ENCODE results near the gene GRM1.

Gene GRM1

GRCh38 chr6:146133866-146134265, 105.0 kb downstream of the GRM1 start:
- Mint-ChIP-seq H3K4me1 (no peaks in the 10 kb centered on the region), H3K27me3 (no peaks in the 10 kb centered on the region), H3K9me3 (peaks cover 5% of the 10 kb centered on the region), H3K4me3 (no peak overlapping the region), H3K27ac (no peak overlapping the region), H3K36me3 (no peaks in the 10 kb centered on the region)

- Mint-ChIP-seq H3K9me3 (peaks cover 5% of the 10 kb centered on the region), H3K27ac (no peak overlapping the region), H3K27me3 (no peaks in the 10 kb centered on the region), H3K4me1 (no peaks in the 10 kb centered on the region), H3K4me3 (no peak overlapping the region), H3K36me3 (no peaks in the 10 kb centered on the region)
These were observed 106.3 kb downstream of the GRM1 start for GRCh38 chr6:146135167-146135566.

DNA sequence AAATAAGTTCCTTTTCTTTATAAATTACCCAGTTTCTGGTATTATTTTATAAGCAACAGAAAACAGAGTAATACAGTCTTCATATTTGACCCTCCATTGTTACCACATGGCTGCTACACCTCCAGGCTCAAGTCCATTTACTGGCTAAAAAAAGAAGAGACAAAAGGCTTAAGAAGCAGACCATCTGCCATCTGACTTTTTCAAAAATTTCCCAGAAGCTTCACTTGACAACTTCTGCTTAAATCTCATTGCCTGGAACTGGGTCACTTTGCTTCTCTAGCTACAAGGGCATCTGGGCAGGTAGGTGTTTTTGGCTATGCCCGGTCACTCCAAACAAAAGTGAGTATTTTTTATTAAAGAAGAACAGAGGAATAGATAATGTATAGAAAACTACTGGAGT, 118.0 kb downstream of the GRM1 start:
- H3K4me1 Mint-ChIP-seq: no peaks in the 10 kb centered on the region
- H3K36me3 Mint-ChIP-seq: no peaks in the 10 kb centered on the region
- H3K4me3 Mint-ChIP-seq: no peak overlapping the region
- H3K27ac Mint-ChIP-seq: no peak overlapping the region
- no peaks in the 10 kb centered on the region for H3K9me3 Mint-ChIP-seq
- peaks cover 5% of the 10 kb centered on the region for H3K27me3 Mint-ChIP-seq

- no peaks in the 10 kb centered on the region for H3K36me3 Mint-ChIP-seq
- no peak overlapping the region for H3K27ac Mint-ChIP-seq
These were observed 120.9 kb downstream of the GRM1 start for GRCh38 chr6:146149770-146150169.

GRCh38 chr6:146153040-146153758, 124.3 kb downstream of the GRM1 start:
- no peak overlapping the region for H3K27ac Mint-ChIP-seq
- no peaks in the 10 kb centered on the region for H3K9me3 Mint-ChIP-seq
- no peaks in the 10 kb centered on the region for H3K36me3 Mint-ChIP-seq
- H3K4me3 Mint-ChIP-seq: no peak overlapping the region
- H3K4me1 Mint-ChIP-seq: no peaks in the 10 kb centered on the region
- H3K27me3 Mint-ChIP-seq: peaks cover 1% of the 10 kb centered on the region

More at GRCh38 chr6:146149770-146150169, 120.9 kb downstream of the GRM1 start:
- Mint-ChIP-seq H3K27me3 (peaks cover 1% of the 10 kb centered on the region), H3K9me3 (no peaks in the 10 kb centered on the region), H3K4me1 (no peaks in the 10 kb centered on the region), H3K4me3 (no peak overlapping the region)

DNA sequence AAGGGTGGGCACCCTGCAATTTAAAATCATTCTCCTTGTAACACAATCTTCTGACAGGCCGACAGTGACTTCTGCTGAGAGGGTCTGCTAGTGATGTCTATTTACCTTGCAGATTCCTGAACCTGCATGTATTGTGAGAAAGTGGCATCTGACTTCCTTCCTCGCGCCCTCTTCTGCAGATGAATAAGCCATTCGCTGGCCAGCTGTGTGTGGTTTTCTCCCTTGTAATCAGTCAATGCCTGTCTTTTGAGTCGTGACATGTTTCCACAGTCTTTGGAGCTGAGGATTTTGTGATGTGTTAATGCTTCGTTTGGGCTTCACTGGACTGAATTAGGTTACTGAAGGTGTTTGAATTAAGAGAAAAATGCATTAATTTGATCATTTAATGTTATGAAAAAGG, 125.3 kb downstream of the GRM1 start:
- Mint-ChIP-seq H3K9me3 (no peaks in the 10 kb centered on the region), H3K27ac (no peak overlapping the region), H3K27me3 (peaks cover 1% of the 10 kb centered on the region)

DNA sequence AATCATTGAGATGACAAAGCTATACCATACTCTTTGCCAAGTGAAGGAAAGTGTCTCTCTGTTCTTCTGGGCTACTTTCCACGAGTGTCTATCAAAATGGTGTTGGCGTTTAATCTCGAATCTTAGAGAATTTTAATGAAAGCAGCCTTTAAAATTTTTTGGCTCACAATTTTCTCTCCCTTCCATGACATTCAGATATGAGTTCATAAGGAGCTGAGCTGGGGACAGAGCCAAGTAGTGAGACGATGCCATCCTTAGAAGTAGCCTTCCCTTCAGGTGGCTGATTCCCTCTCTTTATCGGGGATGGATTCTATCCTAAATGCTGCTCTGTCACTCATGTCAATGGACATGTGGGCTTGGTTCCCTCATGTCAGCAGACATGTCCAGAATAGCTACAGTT, 132.8 kb downstream of the GRM1 start:
- Mint-ChIP-seq H3K4me1 (no peaks in the 10 kb centered on the region), H3K36me3 (no peaks in the 10 kb centered on the region), H3K9me3 (peaks cover 4% of the 10 kb centered on the region), H3K27ac (no peak overlapping the region), H3K27me3 (no peaks in the 10 kb centered on the region), H3K4me3 (no peak overlapping the region)

More for the DNA sequence above, 125.3 kb downstream of the GRM1 start:
- no peaks in the 10 kb centered on the region for H3K36me3 Mint-ChIP-seq
- no peaks in the 10 kb centered on the region for H3K4me1 Mint-ChIP-seq
- no peak overlapping the region for H3K4me3 Mint-ChIP-seq

DNA sequence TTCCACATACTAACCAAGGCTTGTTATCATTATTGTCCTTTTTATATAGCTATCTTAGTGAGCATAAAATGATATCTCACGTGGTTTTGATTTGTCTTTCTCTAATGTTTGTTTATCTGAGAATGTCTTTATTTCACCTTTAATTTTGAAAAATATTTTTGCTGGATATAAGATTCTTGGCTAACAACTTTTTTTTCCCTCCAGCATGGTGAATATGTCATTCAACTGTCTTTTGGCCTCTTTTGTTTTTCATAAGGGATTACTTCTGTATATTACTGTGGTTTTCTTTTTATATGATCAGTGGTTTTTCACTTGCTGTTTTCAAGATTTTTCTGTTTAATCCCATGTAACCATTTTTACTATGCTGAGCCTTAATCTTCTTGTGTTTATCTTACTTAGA, 141.0 kb downstream of the GRM1 start:
- Mint-ChIP-seq H3K27me3 (peaks cover 4% of the 10 kb centered on the region), H3K36me3 (no peaks in the 10 kb centered on the region), H3K9me3 (peaks cover 23% of the 10 kb centered on the region), H3K4me1 (no peaks in the 10 kb centered on the region), H3K27ac (no peak overlapping the region), H3K4me3 (no peak overlapping the region)

- H3K4me3 Mint-ChIP-seq: no peak overlapping the region
These were observed 148.9 kb downstream of the GRM1 start for GRCh38 chr6:146177785-146178184.

DNA sequence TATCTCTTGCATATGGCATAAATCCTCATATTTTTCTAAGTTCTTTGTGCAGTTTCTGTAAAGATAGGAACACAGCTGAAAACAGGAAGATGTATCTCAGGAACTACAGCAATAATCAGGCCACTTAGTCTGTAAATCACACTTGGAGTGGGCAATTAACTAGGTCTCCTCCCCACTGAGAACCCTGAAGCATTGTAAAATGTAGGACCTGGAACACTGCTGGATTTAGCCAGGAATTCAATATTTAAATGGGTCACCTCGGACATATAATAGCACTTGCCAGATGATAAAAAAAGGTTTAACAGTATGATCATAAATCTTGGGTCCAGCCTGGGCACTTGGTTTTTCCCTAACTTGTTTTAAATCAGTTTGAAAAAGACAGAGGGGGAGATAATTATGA, 155.0 kb downstream of the GRM1 start:
- Mint-ChIP-seq H3K4me1 (no peaks in the 10 kb centered on the region), H3K27me3 (no peaks in the 10 kb centered on the region), H3K27ac (no peak overlapping the region), H3K4me3 (no peak overlapping the region), H3K36me3 (no peaks in the 10 kb centered on the region), H3K9me3 (no peaks in the 10 kb centered on the region)

More at GRCh38 chr6:146177785-146178184, 148.9 kb downstream of the GRM1 start:
- Mint-ChIP-seq H3K27ac (no peak overlapping the region), H3K27me3 (peaks cover 3% of the 10 kb centered on the region), H3K36me3 (no peaks in the 10 kb centered on the region), H3K9me3 (peaks cover 1% of the 10 kb centered on the region), H3K4me1 (no peaks in the 10 kb centered on the region)

DNA sequence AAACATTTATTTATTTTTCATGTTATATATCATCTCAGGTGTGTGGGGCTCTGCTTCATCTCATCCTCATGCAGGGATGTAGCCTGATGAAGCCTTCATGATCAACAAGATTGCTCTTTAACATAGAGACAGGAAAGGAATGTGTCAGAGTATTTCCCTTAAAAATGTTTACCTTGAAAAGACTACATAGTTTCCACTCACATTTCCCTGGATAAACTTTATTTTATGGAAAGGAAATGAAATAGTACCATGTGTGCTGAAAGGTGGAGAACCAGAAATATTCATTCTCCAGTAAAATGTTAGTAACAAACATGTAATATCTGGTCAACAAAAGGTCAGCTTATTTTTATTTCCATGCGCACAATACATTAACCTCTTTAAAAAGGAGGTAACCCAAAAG, 155.8 kb downstream of the GRM1 start:
- Mint-ChIP-seq H3K36me3 (no peaks in the 10 kb centered on the region), H3K27me3 (no peaks in the 10 kb centered on the region), H3K4me3 (no peak overlapping the region), H3K9me3 (no peaks in the 10 kb centered on the region), H3K27ac (no peak overlapping the region), H3K4me1 (no peaks in the 10 kb centered on the region)

GRCh38 chr6:146189131-146189530, 160.3 kb downstream of the GRM1 start:
- H3K4me1 Mint-ChIP-seq: no peaks in the 10 kb centered on the region
- H3K9me3 Mint-ChIP-seq: no peaks in the 10 kb centered on the region
- H3K27me3 Mint-ChIP-seq: peaks cover 2% of the 10 kb centered on the region
- no peaks in the 10 kb centered on the region for H3K36me3 Mint-ChIP-seq
- no peak overlapping the region for H3K27ac Mint-ChIP-seq
- no peak overlapping the region for H3K4me3 Mint-ChIP-seq

DNA sequence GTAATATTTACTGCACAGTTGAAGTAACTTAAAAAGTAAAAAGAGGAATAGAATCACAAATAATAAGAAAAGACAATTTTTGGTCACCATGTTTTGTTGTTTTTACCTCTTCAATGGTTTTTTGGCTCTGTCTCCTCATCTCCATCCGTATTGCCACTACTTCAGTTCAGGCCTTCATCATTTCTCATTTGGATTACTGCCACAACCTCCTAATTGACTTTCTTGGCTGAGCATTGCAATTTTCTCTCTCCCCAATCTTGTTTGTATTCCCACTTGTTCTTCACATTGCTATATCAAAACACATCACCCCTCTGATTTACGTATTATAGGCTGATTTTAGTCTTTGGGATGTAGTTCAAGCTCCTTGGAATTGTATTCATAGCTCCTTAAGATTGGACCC, 161.7 kb downstream of the GRM1 start:
- no peaks in the 10 kb centered on the region for H3K36me3 Mint-ChIP-seq
- no peak overlapping the region for H3K4me3 Mint-ChIP-seq
- no peaks in the 10 kb centered on the region for H3K9me3 Mint-ChIP-seq
- no peak overlapping the region for H3K27ac Mint-ChIP-seq
- no peaks in the 10 kb centered on the region for H3K4me1 Mint-ChIP-seq
- peaks cover 2% of the 10 kb centered on the region for H3K27me3 Mint-ChIP-seq

DNA sequence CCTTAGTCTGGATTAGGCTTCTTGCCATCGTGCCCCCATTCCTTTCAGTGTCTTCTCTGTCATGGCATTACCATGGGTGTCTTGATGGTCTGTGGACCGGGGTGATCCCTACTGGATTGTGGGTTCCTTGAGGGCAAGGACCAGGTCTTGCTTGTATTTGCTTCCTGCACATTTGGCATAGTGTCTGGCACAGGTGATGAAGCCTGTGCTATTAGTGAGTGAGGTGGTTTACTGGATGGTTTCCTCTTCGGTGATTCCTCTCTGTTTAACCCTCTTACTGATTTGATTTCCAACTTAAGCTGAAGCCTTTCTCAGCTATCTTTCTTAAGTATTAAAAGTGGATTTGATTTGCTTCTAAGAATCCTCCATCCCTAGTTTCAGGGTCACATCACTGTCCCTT, 162.3 kb downstream of the GRM1 start:
- Mint-ChIP-seq H3K36me3 (no peaks in the 10 kb centered on the region), H3K27me3 (peaks cover 2% of the 10 kb centered on the region), H3K9me3 (no peaks in the 10 kb centered on the region), H3K27ac (no peak overlapping the region), H3K4me1 (no peaks in the 10 kb centered on the region), H3K4me3 (no peak overlapping the region)

- H3K27me3 Mint-ChIP-seq: peaks cover 2% of the 10 kb centered on the region
These were observed 162.8 kb downstream of the GRM1 start for GRCh38 chr6:146191612-146192011.

DNA sequence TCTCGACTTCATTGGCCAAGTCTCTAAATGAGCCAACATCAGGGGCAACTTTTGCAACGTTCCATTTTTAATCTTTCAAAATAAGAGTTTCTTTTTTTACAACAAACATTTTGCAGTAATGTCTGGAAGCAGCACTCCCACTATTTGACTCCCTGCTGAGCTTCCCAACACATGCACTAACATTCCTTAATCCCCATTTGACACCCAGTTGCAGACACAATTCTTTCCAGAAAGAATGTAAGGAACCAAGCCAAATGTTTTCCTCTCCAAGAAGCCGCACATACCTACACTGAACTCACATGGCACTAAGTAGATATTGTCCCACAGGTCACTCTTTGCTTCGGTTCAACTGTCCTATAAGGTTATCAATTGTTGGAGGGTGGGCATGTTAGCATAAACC, 165.6 kb downstream of the GRM1 start:
- H3K4me1 Mint-ChIP-seq: no peaks in the 10 kb centered on the region
- H3K27ac Mint-ChIP-seq: no peak overlapping the region
- H3K4me3 Mint-ChIP-seq: no peak overlapping the region
- peaks cover 2% of the 10 kb centered on the region for H3K27me3 Mint-ChIP-seq
- no peaks in the 10 kb centered on the region for H3K9me3 Mint-ChIP-seq
- no peaks in the 10 kb centered on the region for H3K36me3 Mint-ChIP-seq

More at GRCh38 chr6:146191612-146192011, 162.8 kb downstream of the GRM1 start:
- Mint-ChIP-seq H3K9me3 (no peaks in the 10 kb centered on the region), H3K4me3 (no peak overlapping the region), H3K36me3 (no peaks in the 10 kb centered on the region), H3K27ac (no peak overlapping the region), H3K4me1 (no peaks in the 10 kb centered on the region)

DNA sequence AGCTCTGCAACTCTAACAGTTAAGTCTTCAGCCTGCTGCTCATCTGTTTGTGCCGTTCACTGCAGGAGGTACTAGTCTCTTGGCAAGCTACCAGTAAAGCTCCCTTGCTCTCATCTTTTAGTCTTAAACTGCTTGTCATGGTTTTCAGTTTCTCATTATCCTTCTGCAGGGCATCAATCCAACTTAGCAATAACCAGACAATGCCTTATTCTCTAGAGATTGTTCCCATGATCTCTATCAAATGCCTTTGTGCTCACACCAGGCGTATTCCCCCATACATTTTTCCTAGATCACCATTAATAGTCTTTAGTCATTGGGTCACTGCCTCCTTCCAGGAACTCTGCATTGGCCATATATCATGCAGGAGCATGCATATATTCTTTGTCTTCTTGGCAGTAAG, 171.3 kb downstream of the GRM1 start:
- no peaks in the 10 kb centered on the region for H3K27me3 Mint-ChIP-seq
- no peaks in the 10 kb centered on the region for H3K4me1 Mint-ChIP-seq
- H3K4me3 Mint-ChIP-seq: no peak overlapping the region
- no peaks in the 10 kb centered on the region for H3K9me3 Mint-ChIP-seq
- H3K36me3 Mint-ChIP-seq: no peaks in the 10 kb centered on the region
- no peak overlapping the region for H3K27ac Mint-ChIP-seq

All from activated naive CD4-positive, alpha-beta T cell treated with anti-CD3 and anti-CD28 coated beads, Interleukin-2, amount 50 U/mL, for 24 hours (primary cell).